ENCODE measurements around the gene SKIC3.

GRCh38 chr5:95543017-95543705 is 11.6 kb downstream of the SKIC3 start:
- TF ChIP-seq HCFC1 (IDR thresholded peaks at IDR 0.05; ENCODE audit: low read depth, low read length): no peak
- TF ChIP-seq SMARCC2 (IDR thresholded peaks at IDR 0.05): no peak
